Measurements from ENCODE around the gene CBX4. TPM values are rescaled to one million over a fixed set of nuclear protein-coding genes. Genes with fewer than 3 reads are reported as not detected.

CBX4 gene
- total RNA-seq, 2 donors from 2014 or later: 4.2 to 4.9 TPM

GRCh38 chr17:79826841-79827578 lies 12.2 kb downstream of the CBX4 start:
- no peak overlapping the region for H3K9ac ChIP-seq (ENCODE audit: extremely low read depth, low read length, poor library complexity, severe bottlenecking)
- Mint-ChIP-seq H3K27me3 (ENCODE audit: insufficient read depth) (peaks cover 95% of the 10 kb centered on the region), H3K9me3 (peaks cover 3% of the 10 kb centered on the region), H3K4me1 (peaks cover 21% of the 10 kb centered on the region), H3K27ac (no peak overlapping the region), H3K4me3 (no peak overlapping the region), H3K36me3 (ENCODE audit: low read depth) (peaks cover 3% of the 10 kb centered on the region)
- no peak for TF ChIP-seq CTCF (conservative IDR thresholded peaks at IDR 0.05)
- no peaks in the 10 kb centered on the region for H3K9me3 ChIP-seq (ENCODE audit: control insufficient read depth, low read length)
- DNase-seq: no peak
- H3K4me1 ChIP-seq (ENCODE audit: control insufficient read depth, insufficient read depth, low read length): no peaks in the 10 kb centered on the region
- WGBS, 2 experiments (ENCODE audit: insufficient coverage in 1 of 2, insufficient read length in 1 of 2): 86 to 90% methylated on average over 22 to 26 of the region's 26 CpGs
- H3K27ac ChIP-seq (ENCODE audit: low read depth, low read length): no peak overlapping the region
- H3K4me3 ChIP-seq (ENCODE audit: low read length): no peak overlapping the region
- peaks cover 70% of the 10 kb centered on the region for H3K27me3 ChIP-seq (ENCODE audit: control insufficient read depth, insufficient read depth, low read length, poor library complexity, severe bottlenecking)
- H3K36me3 ChIP-seq (ENCODE audit: control insufficient read depth, insufficient read depth, low read length): no peaks in the 10 kb centered on the region

DNA sequence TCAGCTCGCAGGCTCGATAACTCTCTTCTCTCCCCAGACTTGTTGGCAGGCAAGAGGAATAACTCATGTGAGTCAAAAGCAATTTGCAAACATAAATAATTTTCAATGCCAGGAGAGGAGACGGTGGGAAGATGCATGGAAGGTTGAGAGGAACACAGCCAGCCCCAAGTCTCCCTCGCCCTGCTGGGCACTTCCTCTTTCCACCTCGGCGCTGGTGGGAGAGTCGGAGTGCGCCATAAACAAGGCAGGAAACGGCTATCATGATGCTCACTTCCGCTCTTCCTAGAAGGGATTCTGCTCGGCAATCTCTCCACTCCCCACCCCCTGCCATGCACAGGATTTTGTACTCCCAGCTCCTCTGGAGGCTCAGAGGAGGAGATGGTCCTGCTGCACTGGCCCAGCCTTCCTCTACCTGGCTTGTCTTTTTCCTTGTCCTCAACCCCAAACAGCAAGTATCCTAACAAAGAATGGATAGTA lies 13.0 kb downstream of the CBX4 start:
- Histone ChIP-seq H3K4me3 (ENCODE audit: low read length) (no peak overlapping the region), H3K36me3 (ENCODE audit: control insufficient read depth, insufficient read depth, low read length) (no peaks in the 10 kb centered on the region), H3K9ac (ENCODE audit: extremely low read depth, low read length, poor library complexity, severe bottlenecking) (no peak overlapping the region), H3K9me3 (ENCODE audit: control insufficient read depth, low read length) (no peaks in the 10 kb centered on the region), H3K27me3 (ENCODE audit: control insufficient read depth, insufficient read depth, low read length, poor library complexity, severe bottlenecking) (peaks cover 70% of the 10 kb centered on the region), H3K4me1 (ENCODE audit: control insufficient read depth, insufficient read depth, low read length) (no peaks in the 10 kb centered on the region), H3K27ac (ENCODE audit: low read depth, low read length) (no peak overlapping the region)
- peaks cover 3% of the 10 kb centered on the region for H3K36me3 Mint-ChIP-seq (ENCODE audit: low read depth)
- TF ChIP-seq CTCF (conservative IDR thresholded peaks at IDR 0.05): no peak
- peaks cover 95% of the 10 kb centered on the region for H3K27me3 Mint-ChIP-seq (ENCODE audit: insufficient read depth)
- peaks cover 18% of the 10 kb centered on the region for H3K4me1 Mint-ChIP-seq
- DNase-seq: no peak
- WGBS, 2 experiments (ENCODE audit: insufficient coverage in 1 of 2, insufficient read length in 1 of 2): 78 to 84% methylated on average over 4 to 11 of the region's 11 CpGs
- no peak overlapping the region for H3K4me3 Mint-ChIP-seq
- peaks cover 3% of the 10 kb centered on the region for H3K9me3 Mint-ChIP-seq
- H3K27ac Mint-ChIP-seq: no peak overlapping the region

GRCh38 chr17:79825580-79825921 lies 13.7 kb downstream of the CBX4 start:
- Histone ChIP-seq H3K27ac (ENCODE audit: low read depth, low read length) (no peak overlapping the region), H3K27me3 (ENCODE audit: control insufficient read depth, insufficient read depth, low read length, poor library complexity, severe bottlenecking) (peaks cover 70% of the 10 kb centered on the region), H3K9ac (ENCODE audit: extremely low read depth, low read length, poor library complexity, severe bottlenecking) (no peak overlapping the region), H3K4me3 (ENCODE audit: low read length) (no peak overlapping the region), H3K36me3 (ENCODE audit: control insufficient read depth, insufficient read depth, low read length) (no peaks in the 10 kb centered on the region), H3K4me1 (ENCODE audit: control insufficient read depth, insufficient read depth, low read length) (no peaks in the 10 kb centered on the region), H3K9me3 (ENCODE audit: control insufficient read depth, low read length) (no peaks in the 10 kb centered on the region)
- 84 to 96% methylated on average over 3 to 5 of the region's 5 CpGs for WGBS, 2 experiments (ENCODE audit: insufficient coverage in 1 of 2, insufficient read length in 1 of 2)
- DNase-seq: no peak
- H3K9me3 Mint-ChIP-seq: peaks cover 3% of the 10 kb centered on the region
- no peak for TF ChIP-seq CTCF (conservative IDR thresholded peaks at IDR 0.05)
- H3K27me3 Mint-ChIP-seq (ENCODE audit: insufficient read depth): peaks cover 95% of the 10 kb centered on the region
- H3K4me1 Mint-ChIP-seq: peaks cover 18% of the 10 kb centered on the region
- no peak overlapping the region for H3K4me3 Mint-ChIP-seq
- no peak overlapping the region for H3K27ac Mint-ChIP-seq
- peaks cover 3% of the 10 kb centered on the region for H3K36me3 Mint-ChIP-seq (ENCODE audit: low read depth)

Data from endodermal cell (in vitro differentiated cells).